GM18868 (cell line): Measurements from ENCODE around the gene GRAMD4.

Experiments used
- ATAC-seq: cut with Tn5 transposase; IDR thresholded peaks from one replicate; pipeline ENCODE4 v1.9.1; 2021; ENCODE audit warnings: mild to moderate bottlenecking, moderate library complexity; ENCODE audit not compliant: unreplicated experiment

GRAMD4 gene, protein sequence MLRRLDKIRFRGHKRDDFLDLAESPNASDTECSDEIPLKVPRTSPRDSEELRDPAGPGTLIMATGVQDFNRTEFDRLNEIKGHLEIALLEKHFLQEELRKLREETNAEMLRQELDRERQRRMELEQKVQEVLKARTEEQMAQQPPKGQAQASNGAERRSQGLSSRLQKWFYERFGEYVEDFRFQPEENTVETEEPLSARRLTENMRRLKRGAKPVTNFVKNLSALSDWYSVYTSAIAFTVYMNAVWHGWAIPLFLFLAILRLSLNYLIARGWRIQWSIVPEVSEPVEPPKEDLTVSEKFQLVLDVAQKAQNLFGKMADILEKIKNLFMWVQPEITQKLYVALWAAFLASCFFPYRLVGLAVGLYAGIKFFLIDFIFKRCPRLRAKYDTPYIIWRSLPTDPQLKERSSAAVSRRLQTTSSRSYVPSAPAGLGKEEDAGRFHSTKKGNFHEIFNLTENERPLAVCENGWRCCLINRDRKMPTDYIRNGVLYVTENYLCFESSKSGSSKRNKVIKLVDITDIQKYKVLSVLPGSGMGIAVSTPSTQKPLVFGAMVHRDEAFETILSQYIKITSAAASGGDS

DNA sequence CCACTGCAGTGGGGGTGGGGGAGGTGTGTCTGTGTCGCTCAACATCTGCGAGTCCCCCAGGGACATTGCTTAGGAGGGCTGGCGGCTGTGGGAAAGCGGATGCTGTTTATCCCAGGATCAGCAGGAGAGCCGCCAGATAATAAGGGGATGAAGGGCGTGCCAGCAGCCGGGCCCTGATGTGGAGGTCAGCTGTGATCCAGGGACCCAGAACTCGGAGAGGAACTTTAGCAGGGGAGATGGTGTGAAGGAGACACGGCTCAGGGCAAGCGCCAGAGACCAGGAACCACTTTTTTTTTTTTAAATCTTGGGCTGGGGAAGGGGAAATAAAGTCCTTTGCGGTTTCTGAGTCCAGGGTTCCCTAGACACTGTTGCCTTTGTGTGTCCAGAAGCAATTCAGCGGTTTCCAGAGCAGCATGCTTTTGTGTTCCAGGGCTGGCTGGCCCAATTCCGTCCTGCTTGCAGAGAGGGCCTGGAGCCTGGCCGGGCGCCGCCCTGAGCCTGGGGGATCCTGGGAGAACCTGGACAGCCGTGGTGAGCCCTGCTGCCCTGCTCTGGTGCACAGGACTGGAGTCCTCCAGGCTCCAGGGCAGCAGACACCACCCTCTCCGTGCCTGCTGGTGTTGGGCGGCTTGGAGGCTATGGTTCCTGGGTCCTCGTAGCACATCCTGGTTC is at the start of gene GRAMD4:
TSS of gene GRAMD4 (plus strand) at position 557 of the 672 bp plus-strand sequence. CDS start 6,414 bp downstream, outside the sequence.
- no peak for ATAC-seq

DNA sequence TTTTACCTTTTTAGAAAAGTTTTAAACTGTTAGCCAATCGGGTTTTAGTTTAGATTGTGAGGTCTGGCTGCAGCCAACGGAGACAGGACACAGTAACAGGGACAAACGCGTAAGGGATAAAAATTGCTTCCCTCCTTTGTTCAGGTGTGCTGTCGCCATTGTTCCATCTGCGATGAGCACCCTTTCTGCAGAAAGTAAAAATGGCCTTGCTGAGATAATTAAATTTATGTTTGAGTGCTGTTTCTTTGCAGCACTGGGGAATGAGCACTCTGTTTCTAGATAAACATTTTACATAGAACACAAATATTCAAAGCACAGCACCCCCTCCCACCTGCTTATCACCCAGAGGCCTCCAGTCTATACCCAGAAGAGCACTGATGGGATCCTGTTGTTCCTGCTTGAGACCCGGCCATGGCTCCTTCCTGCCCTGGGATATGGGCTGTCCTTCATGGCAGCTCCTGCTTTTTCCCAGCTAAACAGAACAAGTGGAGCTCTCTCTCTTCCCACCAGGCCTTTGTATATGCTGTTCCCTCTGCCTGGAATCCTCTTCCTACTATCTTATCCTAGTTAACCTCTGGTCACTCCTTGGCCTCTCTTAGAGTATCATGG is 48.4 kb upstream of the GRAMD4 start:
- ATAC-seq, result no peak

DNA sequence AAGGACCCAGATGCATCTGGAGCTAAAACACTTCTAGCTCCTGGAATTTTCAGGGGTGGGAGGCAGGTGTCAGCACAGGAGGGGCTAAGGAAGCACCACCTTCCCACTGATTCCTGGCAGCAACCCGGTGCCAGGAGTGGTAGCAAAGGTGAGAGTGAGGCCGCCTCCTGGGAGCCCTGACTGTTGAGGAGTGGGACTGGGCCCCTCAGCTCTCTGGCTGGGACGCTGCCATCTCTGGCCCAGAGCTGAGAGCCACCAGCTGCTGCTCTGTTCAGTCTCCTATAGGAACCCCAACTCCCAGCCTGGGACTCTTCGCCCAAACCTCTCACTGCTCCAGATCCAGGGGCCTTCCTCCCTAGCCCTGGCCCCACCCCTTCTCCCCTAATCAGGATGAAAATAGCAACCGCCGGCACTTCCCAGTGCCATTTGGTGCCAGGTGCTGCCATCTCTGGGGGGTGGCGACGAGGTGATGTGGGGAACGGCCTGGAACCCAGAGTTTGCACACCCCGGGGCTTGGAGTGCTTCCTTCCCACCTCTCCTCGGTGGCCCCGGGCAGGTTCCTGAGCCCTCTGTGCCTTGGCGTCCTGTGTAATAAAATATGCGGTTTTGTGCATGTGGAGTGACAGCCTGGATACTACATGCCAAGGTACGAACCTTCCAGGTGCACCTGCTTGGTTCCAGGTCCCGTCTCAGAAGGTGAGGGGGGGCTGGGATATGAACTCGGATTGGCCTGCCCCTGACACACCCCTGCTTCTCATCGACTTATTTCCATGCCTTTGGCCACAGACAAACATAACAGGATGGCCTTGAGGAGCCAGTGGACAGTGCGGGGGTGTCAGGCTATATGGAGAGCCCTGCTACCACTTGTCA is 47.0 kb upstream of the GRAMD4 start:
- ATAC-seq, result no peak

DNA sequence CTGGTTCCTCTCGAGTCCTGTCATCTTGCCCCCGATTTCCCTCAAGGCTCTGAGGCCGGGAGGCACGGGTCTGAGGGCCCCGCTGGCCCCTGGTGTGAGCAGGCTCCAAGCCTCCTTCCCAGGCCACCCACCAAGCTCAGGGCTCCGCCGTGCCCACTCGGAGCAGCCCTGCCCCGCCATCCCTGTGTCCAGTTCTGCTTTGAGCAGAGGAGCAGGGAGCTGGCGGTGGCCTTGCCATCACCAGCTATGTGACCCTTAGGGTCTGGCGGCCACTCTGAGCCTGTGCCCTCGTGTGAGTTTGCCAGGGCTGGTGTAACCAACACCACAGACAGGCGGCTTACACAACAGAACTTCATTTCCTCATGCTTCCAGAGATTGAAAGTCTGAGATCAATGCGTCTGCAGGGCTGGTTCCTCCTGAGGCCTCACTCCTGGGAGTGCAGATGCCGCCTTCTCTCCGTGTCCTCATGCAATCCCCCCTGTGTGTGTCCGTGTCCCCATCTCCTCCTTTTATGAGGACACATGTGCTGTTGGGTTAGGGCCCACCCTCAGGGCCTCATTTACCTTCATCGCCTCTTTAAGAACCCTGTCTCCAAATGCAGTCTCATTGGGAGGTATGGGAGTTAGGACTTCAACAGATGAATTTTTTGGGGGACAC is 46.3 kb upstream of the GRAMD4 start:
- ATAC-seq, result no peak

DNA sequence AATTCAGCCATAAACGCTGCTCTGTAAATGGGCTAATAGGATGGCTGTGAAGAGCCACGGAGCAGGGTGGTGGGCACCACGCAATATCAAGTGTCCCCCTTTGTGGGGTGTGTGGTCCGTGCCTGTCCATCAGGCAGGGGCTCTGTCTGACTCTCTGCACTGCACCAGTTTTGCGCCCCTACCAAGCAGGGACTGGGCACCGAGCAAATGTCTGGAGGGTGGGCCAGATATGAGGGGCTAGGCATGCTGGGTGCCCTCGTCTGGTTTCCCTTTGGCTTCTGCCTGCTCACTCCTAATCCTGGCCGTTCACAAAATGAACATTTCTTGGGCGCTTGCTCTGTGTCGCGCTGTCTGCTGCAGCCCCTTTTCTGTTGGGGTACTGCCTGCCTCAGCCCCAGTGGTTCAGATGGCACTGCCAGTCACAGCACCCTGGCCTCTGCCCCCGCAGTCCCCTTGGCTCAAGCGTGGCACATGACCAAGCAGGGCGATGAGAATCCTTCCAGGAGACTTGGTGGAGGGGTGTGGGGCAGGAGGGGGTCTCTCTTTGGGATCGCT is 45.7 kb upstream of the GRAMD4 start:
- no peak for ATAC-seq

DNA sequence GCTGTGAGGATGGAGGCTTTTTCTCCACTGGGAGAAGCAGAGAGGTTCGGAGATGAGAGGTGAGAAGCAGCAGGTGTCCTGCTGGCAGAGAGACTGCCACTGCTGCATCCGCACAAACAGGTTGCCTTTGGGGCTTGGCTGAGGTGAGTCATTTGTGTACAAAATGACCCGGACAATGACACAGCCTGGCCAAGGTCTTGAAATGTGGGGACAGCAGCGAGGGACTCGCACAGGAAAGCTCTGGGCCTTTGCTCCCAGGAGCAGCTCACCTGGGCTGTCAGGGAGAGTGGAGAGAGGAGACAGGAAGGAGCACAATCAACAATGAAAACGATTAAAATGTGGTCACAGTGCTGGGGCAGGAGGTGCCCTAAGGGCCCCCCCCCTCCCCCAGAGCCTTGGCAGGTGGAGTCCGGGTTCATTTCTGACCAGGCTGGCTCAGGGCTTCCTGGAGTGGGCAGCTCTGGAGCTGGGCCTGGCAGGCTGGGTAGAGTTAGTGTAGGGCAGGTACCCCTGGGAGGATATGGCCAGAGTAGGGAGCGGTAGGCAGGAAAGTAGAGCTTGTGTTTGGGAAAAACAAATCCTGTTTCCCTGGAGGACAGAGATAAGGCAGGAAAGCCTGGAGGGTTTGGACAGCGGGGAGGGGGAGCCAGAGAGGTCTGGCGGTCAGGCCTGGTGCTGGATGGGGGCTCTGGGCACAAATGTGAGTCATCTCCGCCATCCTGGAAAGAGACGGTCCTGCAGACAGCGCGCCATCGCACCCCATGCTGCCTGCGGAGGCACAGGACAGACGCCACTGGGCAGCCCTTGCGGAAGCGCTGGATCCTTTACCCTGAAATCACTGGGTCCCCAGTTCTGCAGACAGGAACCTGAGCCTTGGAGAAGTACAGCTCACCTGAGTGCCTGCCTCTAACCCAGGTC is 44.9 kb upstream of the GRAMD4 start:
- ATAC-seq, result no peak

DNA sequence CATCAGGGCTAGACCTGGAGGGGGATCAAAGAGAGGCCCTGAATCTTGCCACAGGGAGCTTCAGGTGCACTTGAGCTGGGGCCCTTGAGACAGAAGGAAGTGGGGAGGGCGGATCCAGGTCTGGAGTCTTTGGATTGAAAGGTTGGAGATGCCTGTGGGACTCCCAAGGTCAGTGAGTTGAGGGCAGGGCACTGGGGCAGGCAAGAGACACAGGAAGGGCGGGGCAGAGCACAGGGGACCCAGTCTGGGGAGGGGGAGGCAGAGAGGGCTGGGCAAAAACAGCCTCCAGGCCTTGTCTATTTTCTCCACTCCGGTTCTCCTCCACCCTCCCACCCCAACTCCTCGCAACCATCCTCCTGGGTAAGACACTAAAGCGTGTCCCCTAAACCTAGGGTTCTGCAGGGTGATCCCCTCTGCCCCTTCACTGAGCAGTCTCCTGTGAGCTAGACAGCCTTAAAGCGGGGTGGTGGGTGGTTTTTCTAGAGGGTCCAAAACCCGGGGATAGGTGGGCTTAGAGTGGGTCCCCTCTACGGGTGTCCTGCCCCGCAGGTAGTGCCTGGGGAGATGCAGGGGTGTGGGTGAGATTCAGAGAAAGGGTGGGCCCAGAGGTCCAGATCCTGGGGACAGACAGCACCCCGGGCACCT is 44.2 kb upstream of the GRAMD4 start:
- ATAC-seq, result no peak

DNA sequence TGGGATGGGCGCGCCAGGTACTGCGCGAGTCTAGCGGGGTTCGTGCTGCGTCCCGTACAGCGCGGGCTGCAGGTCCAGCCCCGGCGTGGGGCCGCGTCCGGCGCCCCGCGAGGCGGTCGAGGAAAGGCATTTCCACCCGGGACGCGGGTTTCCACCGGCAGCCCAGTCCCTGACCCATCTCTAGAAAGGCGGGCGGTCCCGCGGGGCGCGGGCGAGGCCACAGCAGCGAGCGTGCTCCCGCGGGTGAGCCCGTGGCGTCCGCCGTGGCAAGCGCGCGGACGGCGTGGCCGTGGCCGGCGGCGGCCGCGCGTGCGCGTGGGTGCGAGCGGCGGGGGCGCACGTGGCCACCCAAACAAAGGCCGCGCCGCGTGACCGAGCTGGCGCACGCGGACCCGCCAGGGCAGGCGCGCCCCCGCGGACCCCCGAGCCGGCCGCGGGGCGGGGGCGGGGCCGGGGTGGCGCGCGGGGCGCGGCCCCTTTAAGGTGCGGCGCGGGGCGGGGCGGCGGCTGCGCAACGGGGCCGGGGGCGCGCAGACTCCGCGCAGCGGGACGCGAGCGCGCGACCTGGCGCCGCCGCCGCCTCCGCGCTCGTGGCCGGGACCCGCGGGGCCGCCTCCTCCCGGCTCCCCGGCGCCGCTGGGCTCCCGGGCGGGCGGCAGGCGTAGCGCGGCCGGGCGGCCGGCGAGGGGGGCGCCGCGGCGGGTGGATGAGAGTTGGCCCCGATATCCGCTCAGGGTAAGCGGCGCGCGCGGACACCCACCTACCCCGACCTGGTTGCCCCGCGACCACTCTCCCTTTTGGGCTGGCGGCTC is 43.4 kb upstream of the GRAMD4 start:
- ATAC-seq, result peak; percentile 44

DNA sequence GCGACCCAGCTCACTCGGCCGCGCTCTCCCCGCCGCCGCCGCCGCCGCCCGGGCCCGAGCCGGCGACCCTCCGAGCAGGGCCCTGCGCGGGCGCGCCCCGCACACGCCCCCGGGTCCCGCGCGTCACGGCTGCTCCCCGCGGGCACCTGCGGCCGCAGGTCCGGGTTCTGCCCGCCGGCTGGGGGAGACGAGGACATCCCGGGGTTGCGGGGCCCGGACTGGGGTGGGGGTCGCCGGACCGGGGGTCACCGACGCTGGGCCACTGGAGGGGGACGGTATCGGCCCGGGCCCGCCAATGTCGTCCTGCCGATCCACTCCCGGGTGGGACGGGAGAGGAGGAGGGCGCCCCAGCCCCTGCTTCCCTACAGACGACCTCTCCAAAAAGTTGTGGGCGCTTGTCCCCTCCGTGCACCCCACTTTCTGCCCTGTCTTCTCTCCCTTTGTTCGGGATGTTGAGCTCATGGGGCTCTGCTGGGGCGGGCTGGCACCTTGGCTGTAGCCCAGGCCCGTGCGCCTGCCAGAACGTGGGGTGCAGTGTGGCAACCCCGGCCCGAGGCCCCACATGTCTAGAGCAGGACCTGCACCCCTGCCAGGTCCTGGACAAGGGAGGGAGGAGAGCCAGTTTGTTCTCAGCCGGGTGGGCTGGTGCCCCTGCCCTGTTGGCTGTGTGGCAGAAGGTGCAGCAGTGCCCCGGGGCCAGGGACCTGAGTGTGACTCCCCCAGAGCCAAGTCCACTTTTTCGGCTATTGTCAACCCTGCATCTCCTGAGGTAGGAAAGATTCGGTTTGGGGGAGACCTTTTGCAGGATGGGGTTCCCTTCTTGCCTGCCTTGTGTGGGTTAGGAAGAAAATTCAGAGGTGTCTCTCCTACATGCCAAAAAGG is 42.6 kb upstream of the GRAMD4 start:
- ATAC-seq, result peak; percentile 13

DNA sequence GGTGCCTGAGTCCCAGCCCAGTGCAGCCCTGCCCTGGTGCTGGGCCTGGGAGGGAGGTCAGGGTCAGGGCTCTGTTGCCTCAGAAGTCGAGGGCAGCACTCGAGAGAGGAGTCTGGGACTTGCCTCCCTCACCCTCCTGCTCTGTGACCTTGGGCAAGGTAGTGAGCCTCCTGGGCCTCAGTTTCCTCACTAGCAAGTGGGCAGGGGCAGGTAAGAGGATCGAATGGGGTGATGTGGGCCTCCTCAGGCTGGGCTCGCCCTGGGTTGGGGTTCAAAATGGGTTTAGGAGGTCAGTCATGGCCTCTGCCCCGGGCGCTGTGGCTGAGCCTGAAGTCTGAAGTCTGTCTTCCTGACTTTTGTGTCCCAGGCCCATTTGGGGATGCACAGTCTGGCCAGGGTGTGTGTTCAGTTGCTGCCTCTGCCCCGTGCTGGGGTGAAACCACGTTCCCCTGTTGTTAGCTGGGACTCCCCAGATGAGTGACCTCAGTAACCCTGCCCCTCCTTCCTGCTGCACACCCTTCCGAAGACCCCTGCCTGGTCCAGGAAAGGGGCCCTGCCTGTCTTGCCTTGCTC is 41.8 kb upstream of the GRAMD4 start:
- no peak for ATAC-seq

DNA sequence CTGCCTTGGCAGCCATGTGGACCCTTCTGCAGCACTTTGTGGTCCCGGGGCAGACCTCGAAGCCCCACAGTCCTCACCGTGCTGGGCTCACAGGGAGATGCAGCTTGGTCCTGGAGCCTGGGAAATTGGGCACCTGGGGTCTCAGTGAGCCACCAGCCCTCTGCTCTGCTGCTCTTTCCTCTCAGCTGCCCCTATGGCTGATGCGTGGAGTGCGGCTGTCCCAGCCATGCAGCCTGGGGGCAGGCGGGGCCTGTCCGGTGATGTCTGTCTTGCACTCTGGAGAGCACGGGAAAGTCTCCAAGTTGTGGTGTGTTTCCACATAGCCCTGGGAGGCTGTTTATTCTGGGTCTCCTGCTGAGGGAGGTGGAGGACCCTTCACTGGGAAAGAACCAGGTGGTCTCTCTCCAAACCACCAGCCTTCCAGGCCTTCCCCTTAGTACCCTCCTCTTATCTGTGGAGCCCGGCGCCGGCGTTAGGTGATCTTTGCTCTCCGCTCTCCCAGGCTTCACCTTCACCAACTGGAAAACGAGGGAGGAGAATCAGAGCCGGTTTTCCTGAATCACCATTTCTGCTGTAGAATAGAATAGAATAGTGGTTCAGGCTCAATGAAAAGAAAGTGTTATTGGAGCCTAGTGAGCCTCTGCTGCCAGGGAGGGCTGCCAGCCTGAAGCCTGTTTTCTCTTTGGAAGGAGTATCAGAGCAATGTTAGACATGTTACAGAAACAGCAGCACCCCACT is 41.2 kb upstream of the GRAMD4 start:
- ATAC-seq, result no peak

DNA sequence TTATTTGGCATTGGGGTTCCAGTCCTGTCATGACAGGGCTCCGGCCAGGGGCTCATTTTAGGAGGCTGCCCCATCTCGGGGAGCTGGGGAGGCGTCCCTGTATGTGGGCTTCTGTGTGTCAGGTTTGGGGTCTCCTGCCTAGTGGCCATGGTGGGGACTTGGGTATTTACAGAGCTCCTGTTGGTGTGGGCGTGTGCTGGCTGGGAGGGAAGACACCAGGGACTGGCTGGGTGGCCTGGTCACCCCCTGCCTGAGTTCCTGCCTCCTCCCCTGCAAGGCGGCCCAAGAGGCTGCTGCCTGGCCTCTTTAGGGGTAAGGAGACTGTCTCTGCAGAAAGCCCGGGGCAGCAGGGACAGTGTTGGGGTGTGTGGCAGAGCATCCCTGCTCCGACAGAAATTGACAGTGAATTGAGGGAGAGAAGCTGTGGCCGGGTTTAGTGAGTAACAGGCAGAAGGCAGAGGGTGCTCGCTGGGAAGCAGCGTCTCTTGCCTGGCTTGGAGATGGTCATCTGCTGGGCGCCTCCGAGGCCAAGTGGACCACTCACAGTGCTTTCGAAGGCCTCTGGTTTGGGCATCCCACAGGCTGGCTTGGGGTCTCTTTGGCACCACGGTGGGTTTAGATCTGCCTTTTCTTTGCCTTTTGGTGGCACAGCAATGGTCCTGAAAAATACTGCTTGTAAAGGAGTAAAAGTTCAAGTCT is 40.3 kb upstream of the GRAMD4 start:
- no peak for ATAC-seq

DNA sequence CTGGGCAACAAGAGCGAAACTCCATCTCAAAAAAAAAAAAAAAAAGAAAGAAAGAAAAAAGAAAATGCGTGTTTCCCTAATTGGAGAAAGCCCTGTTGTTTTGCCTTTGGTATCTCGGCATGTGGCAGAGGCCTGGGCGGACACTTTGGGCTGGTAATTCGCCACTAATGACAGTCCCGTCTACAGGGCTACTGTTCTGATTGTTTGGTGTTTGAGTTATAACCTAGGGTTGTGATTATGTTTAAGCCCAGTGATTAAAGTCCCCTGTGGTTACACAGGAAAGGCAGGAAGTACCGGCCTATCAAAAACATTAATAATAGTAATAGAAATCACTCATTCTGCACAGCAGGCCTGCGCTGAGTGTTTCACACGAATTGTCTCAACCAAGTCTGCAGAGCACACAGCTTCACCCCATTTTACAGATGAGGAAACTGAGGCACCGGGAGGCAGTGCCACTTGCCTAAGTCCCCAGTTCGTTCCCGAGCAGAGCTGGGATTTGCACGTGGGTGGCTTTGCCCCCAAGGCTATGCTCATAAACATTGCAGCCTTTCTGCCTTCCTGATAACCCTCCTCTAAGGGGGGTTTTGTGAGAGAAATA is 39.1 kb upstream of the GRAMD4 start:
- no peak for ATAC-seq

DNA sequence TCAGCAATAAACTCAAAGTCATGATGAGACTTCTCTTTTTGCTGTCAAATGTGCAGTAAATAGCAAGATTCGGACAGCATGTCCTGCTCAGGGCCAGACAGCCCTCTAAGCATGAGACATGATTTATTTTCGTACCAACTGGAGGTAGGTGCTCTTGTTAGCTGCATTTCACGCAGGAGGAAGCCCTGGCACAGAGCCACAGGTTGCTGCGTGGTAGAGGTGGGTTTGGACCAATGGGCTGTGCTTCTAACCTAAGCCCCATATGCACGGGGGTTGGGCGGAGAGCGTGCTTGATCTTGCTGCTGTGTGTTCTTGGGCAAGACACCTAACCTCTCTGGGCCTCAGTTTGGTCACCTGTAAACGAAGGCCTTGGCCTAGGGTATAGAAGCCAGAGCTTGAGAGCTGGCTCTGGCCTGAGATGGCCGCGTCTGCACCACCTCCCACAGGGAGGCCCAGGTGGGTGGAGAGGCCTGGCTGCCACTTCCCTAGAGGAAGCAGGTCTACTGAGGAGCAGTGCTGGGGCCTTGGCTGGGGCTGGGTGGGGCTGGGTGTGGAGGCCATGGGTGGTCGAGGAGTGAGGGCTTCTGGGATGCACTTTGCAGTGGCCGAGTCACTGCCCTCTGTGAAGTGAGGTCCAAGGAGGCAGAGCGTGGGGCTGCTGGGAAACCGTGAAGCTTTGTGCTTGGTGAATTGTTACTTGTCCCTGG is 38.5 kb upstream of the GRAMD4 start:
- ATAC-seq, result no peak
